Thyroid gland (tissue), 4 donors: Measurements from ENCODE around the gene MAGEA6.
"Not testable (repeated sequence)": the region's sequence is repeated elsewhere in the genome, so short reads cannot be mapped to it uniquely, and the experiment has no call there.

Experiments used
- POLR2A ChIP-seq, 2 donors: fragments of 450-650 bp; IDR thresholded peaks; one replicate each; pipeline ENCODE4 v1.6.1; 2017; ENCODE audit warnings: antibody characterized with exemption in 2 of 2, mild to moderate bottlenecking in 2 of 2, moderate library complexity in 1 of 2
- TF ChIP-seq, protein P1 (sequence below), 6 experiments: fragments of 200-600 bp in 3 of 6; fragments of 450-650 bp in 3 of 6; sonication (generic) in 3 of 6; IDR thresholded peaks; one replicate each; pipeline ENCODE4 v1.5.1; 2016 to 2019; ENCODE audit warnings: antibody characterized with exemption in 6 of 6, mild to moderate bottlenecking in 2 of 6, inconsistent platforms in 1 of 6, moderate library complexity in 1 of 6

DNA sequence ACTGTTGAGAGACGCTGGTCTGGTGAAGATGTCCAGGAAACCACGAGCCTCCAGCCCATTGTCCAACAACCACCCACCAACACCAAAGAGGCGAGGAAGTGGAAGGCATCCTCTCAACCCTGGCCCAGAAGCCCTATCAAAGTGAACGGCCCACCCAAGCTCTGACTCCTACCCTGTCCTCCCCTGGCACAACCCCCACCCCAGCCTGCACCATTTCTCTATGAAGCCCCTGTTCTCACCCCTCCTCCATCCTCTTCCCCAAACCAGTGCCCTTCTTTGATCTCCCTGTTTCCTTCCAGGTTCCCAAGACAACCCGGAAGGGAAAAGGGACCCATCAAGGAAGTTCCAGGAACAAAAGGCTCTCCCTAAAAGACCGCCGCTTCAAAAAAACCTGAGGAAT, 9.9 kb downstream of the MAGEA6 start:
- TF ChIP-seq, protein P1, sequence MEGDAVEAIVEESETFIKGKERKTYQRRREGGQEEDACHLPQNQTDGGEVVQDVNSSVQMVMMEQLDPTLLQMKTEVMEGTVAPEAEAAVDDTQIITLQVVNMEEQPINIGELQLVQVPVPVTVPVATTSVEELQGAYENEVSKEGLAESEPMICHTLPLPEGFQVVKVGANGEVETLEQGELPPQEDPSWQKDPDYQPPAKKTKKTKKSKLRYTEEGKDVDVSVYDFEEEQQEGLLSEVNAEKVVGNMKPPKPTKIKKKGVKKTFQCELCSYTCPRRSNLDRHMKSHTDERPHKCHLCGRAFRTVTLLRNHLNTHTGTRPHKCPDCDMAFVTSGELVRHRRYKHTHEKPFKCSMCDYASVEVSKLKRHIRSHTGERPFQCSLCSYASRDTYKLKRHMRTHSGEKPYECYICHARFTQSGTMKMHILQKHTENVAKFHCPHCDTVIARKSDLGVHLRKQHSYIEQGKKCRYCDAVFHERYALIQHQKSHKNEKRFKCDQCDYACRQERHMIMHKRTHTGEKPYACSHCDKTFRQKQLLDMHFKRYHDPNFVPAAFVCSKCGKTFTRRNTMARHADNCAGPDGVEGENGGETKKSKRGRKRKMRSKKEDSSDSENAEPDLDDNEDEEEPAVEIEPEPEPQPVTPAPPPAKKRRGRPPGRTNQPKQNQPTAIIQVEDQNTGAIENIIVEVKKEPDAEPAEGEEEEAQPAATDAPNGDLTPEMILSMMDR (IDR thresholded peaks at IDR 0.05), result not testable (repeated sequence)
- TF ChIP-seq POLR2A (IDR thresholded peaks at IDR 0.05), result not testable (repeated sequence)
